Esophagus squamous epithelium (tissue), 5 donors: ENCODE results near the gene USP37. TPM values are rescaled to one million over a fixed set of nuclear protein-coding genes. Genes with fewer than 3 reads are reported as not detected.

Experiments used
- DNase-seq: peaks from one replicate; lab custom pipeline; 2025; lab: John Stamatoyannopoulos, UW
- H3K27ac ChIP-seq, 4 donors: fragments of 200-600 bp; sonication (generic); one replicate each; pipeline ENCODE4 v1.5.1; 2016 to 2019; ENCODE audit warnings: mild to moderate bottlenecking in 1 of 4
- H3K27me3 ChIP-seq, 4 donors: fragments of 200-600 bp; sonication (generic); 1 replicate in 3 of 4; 2 replicates in 1 of 4; pipeline versions ENCODE4 v1.5.1 to v1.6.0; 2017 to 2021; ENCODE audit warnings: antibody characterized with exemption in 1 of 4
- H3K36me3 ChIP-seq, 3 donors: fragments of 200-600 bp; sonication (generic); one replicate each; pipeline ENCODE4 v1.5.1; 2016 to 2019
- H3K4me1 ChIP-seq, 3 donors: fragments of 200-600 bp; sonication (generic); one replicate each; pipeline ENCODE4 v1.5.1; 2017 to 2019
- H3K4me3 ChIP-seq, 4 donors: fragments of 200-600 bp; sonication (generic); 1 replicate in 3 of 4; 2 replicates in 1 of 4; pipeline ENCODE4 v1.5.1; 2016 to 2019; ENCODE audit warnings: mild to moderate bottlenecking in 2 of 4, moderate library complexity in 1 of 4
- H3K9me3 ChIP-seq, 3 donors: fragments of 200-600 bp; sonication (generic); one replicate each; pipeline ENCODE4 v1.5.1; 2016 to 2019
- POLR2A ChIP-seq, 4 donors: fragments of 450-650 bp; IDR thresholded peaks; one replicate each; pipeline ENCODE4 v1.6.1; 2017; ENCODE audit warnings: antibody characterized with exemption in 4 of 4, mild to moderate bottlenecking in 4 of 4, moderate library complexity in 3 of 4
- WGBS, 2 donors: methylation state at CpG; one replicate each; pipeline ENCODE4 v1.1.5; 2018; 5-methylcytosine and 5-hydroxymethylcytosine counted together
- intact Hi-C: fragments of 100-400 bp; cut with DNase I; formaldehyde crosslinking; loops from one replicate; pipeline ENCODE4 v1.15.0; 2022
- total RNA-seq, 4 donors: library from RNA; depleted of rRNA; stranded (reverse); fragments of >200 nt; gene quantifications; one replicate each; pipeline ENCODE4 v1.1.0, GENCODE V29; 2016
- TF ChIP-seq, protein P1 (sequence below), 6 experiments: fragments of 450-650 bp in 4 of 6; fragments of 200-600 bp in 2 of 6; sonication (generic) in 2 of 6; IDR thresholded peaks; one replicate each; pipeline ENCODE4 v1.5.1; 2016 to 2019; ENCODE audit warnings: antibody characterized with exemption in 6 of 6, mild to moderate bottlenecking in 4 of 6, moderate library complexity in 4 of 6
- donor health status: DM: yes; HTN: yes; CAD: no.

Gene USP37
- total RNA-seq, 4 donors from 2014 or later, result 6.0 to 10.9 (median 7.8) TPM

DNA sequence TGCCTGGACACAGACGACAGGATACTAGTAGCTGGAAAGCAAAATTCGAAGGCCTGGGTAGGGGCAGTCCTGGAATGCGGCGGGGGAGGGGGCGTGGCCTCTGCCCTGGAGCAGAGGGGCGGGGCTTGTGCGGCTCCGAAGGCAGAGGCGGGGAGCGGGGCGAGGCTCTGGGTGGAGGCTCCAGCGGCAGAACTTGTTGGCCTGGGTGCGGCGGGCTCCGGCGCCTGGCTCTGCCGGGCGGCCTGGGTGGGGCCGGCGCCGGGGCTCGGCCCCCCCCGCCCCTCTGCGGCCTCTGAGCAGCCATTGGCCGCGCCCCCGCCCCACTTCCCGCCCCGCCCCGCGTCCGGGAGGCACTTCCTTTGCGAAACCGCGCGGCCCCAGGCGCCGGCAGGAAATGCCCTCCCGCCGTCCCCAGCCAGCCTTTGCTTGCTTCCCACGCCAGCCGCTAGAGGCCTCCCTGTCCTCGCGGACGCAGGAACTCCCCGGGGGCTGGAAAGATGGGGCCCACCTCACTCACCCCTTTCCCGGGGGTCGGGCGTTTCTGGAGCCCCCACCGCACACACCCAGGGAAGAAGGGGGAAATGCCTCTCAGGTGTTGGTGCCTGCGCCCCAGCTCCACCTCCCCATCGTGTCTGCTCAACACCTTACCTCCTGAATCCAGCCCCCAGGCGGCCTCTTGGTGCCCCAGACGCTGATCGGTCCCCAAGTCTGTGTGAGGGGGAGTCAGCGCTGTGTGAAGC, 161.8 kb downstream of the USP37 start:
- peak overlapping the region; percentile 32 to 68 (median 46) for H3K4me3 ChIP-seq
- peak overlapping the region; percentile 87 to 95 (median 89) for H3K27ac ChIP-seq
- intact Hi-C loops, result loop anchor here (10.0 kb wide), 1 partner anchor 248 kb away; the partner anchor contains the start of genes BCS1L and ZNF142
- peak; percentile 95 for DNase-seq
- 0% methylated on average over 4 to 5 of the region's 56 CpGs for WGBS, 2 donors
- TF ChIP-seq, protein P1, sequence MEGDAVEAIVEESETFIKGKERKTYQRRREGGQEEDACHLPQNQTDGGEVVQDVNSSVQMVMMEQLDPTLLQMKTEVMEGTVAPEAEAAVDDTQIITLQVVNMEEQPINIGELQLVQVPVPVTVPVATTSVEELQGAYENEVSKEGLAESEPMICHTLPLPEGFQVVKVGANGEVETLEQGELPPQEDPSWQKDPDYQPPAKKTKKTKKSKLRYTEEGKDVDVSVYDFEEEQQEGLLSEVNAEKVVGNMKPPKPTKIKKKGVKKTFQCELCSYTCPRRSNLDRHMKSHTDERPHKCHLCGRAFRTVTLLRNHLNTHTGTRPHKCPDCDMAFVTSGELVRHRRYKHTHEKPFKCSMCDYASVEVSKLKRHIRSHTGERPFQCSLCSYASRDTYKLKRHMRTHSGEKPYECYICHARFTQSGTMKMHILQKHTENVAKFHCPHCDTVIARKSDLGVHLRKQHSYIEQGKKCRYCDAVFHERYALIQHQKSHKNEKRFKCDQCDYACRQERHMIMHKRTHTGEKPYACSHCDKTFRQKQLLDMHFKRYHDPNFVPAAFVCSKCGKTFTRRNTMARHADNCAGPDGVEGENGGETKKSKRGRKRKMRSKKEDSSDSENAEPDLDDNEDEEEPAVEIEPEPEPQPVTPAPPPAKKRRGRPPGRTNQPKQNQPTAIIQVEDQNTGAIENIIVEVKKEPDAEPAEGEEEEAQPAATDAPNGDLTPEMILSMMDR (IDR thresholded peaks at IDR 0.05), result peak; percentile 72 to 81 (median 76)
- TF ChIP-seq POLR2A (IDR thresholded peaks at IDR 0.05), result peak in 1 of 4 donors; percentile 25
- no peaks in the 10 kb centered on the region for H3K27me3 ChIP-seq
- H3K36me3 ChIP-seq, result peaks cover 24 to 43% (median 33%) of the 10 kb centered on the region in 3 donors
- H3K4me1 ChIP-seq, result peaks cover 44 to 65% (median 53%) of the 10 kb centered on the region in 3 donors
- no peaks in the 10 kb centered on the region for H3K9me3 ChIP-seq

DNA sequence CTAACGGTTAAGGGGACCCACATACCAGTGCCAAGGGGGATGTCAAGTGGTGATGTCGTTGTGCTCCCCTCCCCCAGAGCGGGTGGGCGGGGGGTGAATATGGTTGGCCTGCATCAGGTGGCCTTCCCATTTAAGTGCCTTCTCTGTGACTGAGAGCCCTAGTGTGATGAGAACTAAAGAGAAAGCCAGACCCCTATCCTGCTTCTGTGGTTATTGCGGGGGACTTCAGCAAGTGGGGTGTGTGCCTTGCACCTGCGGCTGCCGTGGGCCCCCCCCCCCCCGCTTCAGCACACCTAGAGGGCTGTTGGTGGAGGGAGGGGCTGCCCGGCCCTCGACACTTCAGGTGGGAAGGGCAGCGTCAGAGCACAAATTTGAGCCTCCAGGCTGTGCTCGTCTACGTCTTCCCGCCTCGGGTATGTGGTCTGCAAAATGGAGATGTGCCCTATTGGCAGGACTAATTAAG, 162.4 kb downstream of the USP37 start:
- Histone ChIP-seq H3K9me3 (no peaks in the 10 kb centered on the region), H3K4me3 (peak overlapping the region; percentile 11 to 68 (median 46)), H3K27ac (peak overlapping the region; percentile 82 to 95 (median 89)), H3K27me3 (no peaks in the 10 kb centered on the region), H3K36me3 (peaks cover 24 to 43% (median 33%) of the 10 kb centered on the region in 3 donors), H3K4me1 (peaks cover 48 to 71% (median 57%) of the 10 kb centered on the region in 3 donors)
- intact Hi-C loops, result loop anchor here (10.0 kb wide), 1 partner anchor 249 kb away; the partner anchor contains the start of genes BCS1L and ZNF142
- WGBS, 2 donors, result 20% methylated on average over 1 of the region's 15 CpGs; no CpG with 5 or more reads in 1 of the 2 donors
- no peak for DNase-seq
- TF ChIP-seq, protein P1 (IDR thresholded peaks at IDR 0.05), result peak in 1 of 6 experiments; percentile 22
- no peak for TF ChIP-seq POLR2A (IDR thresholded peaks at IDR 0.05)

DNA sequence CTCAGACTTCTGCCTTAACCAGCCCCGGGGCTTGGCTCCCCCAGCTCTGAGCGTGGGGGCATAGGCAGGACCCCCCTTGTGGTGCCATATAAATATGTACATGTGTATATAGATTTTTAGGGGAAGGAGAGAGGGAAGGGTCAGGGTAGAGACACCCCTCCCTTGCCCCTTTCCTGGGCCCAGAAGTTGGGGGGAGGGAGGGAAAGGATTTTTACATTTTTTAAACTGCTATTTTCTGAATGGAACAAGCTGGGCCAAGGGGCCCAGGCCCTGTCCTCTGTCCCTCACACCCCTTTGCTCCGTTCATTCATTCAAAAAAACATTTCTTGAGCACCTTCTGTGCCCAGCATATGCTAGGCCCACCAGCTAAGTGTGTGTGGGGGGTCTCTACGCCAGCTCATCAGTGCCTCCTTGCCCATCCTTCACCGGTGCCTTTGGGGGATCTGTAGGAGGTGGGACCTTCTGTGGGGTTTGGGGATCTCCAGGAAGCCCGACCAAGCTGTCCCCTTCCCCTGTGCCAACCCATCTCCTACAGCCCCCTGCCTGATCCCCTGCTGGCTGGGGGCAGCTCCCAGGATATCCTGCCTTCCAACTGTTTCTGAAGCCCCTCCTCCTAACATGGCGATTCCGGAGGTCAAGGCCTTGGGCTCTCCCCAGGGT, 162.9 kb downstream of the USP37 start:
- TF ChIP-seq POLR2A (IDR thresholded peaks at IDR 0.05), result no peak
- TF ChIP-seq, protein P1 (IDR thresholded peaks at IDR 0.05), result no peak
- no peaks in the 10 kb centered on the region for H3K9me3 ChIP-seq
- DNase-seq, result no peak
- peaks cover 24 to 43% (median 33%) of the 10 kb centered on the region in 3 donors for H3K36me3 ChIP-seq
- peak overlapping the region; percentile 82 to 95 (median 89) for H3K27ac ChIP-seq
- WGBS, 2 donors, result 47 to 55% methylated on average over 5 to 8 of the region's 8 CpGs
- H3K4me1 ChIP-seq, result peaks cover 48 to 73% (median 57%) of the 10 kb centered on the region in 3 donors
- intact Hi-C loops, result loop anchor here (10.0 kb wide), 1 partner anchor 250 kb away; the partner anchor contains the start of genes BCS1L and ZNF142
- H3K27me3 ChIP-seq, result no peaks in the 10 kb centered on the region
- H3K4me3 ChIP-seq, result peak overlapping the region in 3 of 4 donors; percentile 44 to 68 (median 47)

DNA sequence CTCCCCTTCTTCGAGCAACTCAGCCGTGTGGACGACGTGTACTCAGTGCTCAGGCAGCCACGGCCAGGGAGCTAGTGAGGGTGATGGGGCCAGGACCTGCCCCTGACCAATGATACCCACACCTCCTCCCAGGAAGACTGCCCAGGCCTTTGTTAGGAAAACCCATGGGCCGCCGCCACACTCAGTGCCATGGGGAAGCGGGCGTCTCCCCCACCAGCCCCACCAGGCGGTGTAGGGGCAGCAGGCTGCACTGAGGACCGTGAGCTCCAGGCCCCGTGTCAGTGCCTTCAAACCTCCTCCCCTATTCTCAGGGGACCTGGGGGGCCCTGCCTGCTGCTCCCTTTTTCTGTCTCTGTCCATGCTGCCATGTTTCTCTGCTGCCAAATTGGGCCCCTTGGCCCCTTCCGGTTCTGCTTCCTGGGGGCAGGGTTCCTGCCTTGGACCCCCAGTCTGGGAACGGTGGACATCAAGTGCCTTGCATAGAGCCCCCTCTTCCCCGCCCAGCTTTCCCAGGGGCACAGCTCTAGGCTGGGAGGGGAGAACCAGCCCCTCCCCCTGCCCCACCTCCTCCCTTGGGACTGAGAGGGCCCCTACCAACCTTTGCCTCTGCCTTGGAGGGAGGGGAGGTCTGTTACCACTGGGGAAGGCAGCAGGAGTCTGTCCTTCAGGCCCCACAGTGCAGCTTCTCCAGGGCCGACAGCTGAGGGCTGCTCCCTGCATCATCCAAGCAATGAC, 163.6 kb downstream of the USP37 start:
- no peak for DNase-seq
- H3K27me3 ChIP-seq, result no peaks in the 10 kb centered on the region
- intact Hi-C loops, result loop anchor here (10.0 kb wide), 1 partner anchor 250 kb away; the partner anchor contains the start of genes BCS1L and ZNF142
- H3K9me3 ChIP-seq, result no peaks in the 10 kb centered on the region
- peaks cover 48 to 73% (median 57%) of the 10 kb centered on the region in 3 donors for H3K4me1 ChIP-seq
- peak overlapping the region; percentile 82 to 95 (median 89) for H3K27ac ChIP-seq
- no peak overlapping the region for H3K4me3 ChIP-seq
- TF ChIP-seq, protein P1 (IDR thresholded peaks at IDR 0.05), result no peak
- no peak for TF ChIP-seq POLR2A (IDR thresholded peaks at IDR 0.05)
- 50 to 61% methylated on average over 2 to 4 of the region's 16 CpGs for WGBS, 2 donors
- H3K36me3 ChIP-seq, result peaks cover 24 to 43% (median 33%) of the 10 kb centered on the region in 3 donors
